Islet of Langerhans (tissue), 1 donor: ENCODE measurements around the gene LRRC61.
"Not testable (repeated sequence)": the region's sequence is repeated elsewhere in the genome, so short reads cannot be mapped to it uniquely, and the experiment has no call there.

Source experiments
- FAIRE-seq: peaks from one replicate; lab custom pipeline; 2011; peaks lifted over from hg19 to GRCh38; lab: Jason Lieb, UNC

Gene LRRC61

GRCh38 chr7:150384406-150385301 is 61.5 kb downstream of the LRRC61 start:
- FAIRE-seq = no peak

GRCh38 chr7:150385302-150385723 is 62.2 kb downstream of the LRRC61 start:
- no peak for FAIRE-seq

- FAIRE-seq = not testable (repeated sequence)
Observed at GRCh38 chr7:150385884-150386283, 62.7 kb downstream of the LRRC61 start.
